Measurements from ENCODE around the gene E4F1. TPM values are rescaled to one million over a fixed set of nuclear protein-coding genes. Genes with fewer than 3 reads are reported as not detected.
A peak's percentile ranks its signal among the peaks of the same experiment; 100 is the strongest.

E4F1 gene
- total and polyA plus RNA-seq, 2 donors (not counting 3 experiments of a cell fraction or from before 2014, with no cell fraction given) = 28.6 to 32.7 TPM

- POLR2A ChIA-PET = interaction anchor here (2.2 kb wide), 1 partner anchor 60 kb away, joined by 15 read pairs; the partner anchor contains the start of gene TRAF7
Measured at GRCh38 chr16:2214719-2214968, 8.7 kb upstream of the E4F1 start, which contains the start of gene PGP. Gene PGP, minus strand, starts transcription at chr16:2214840. Its CDS starts 63 bp downstream, at chr16:2214777.

GRCh38 chr16:2216330-2216729 lies 7.1 kb upstream of the E4F1 start:
- H3K79me2 ChIP-seq (ENCODE audit: control insufficient read depth, insufficient read depth, low read length) = peaks cover 25% of the 10 kb centered on the region
- no TSS peak for BruUV-seq (replicated peaks)

More at GRCh38 chr16:2214719-2214968, 8.7 kb upstream of the E4F1 start, which contains the start of gene PGP:
- dilution Hi-C loops (cut with MboI; ENCODE audit: extremely low pct_ligation_motif_present, low sequenced_read_pairs) = no loop called here
- Histone ChIP-seq H3K9me3 (replicated peaks; ENCODE audit: control insufficient read depth, insufficient read depth, low read length) (no peaks in the 10 kb centered on the region), H3K36me3 (ENCODE audit: control insufficient read depth in 2 of 2, extremely low read depth in 1 of 2, insufficient read depth in 2 of 2, low read length in 2 of 2) (peaks cover 0 to 3% of the 10 kb centered on the region in 2 experiments), H3K9ac (replicated peaks; ENCODE audit: extremely low read depth, insufficient read depth, low read length) (peak within 1 kb of the TSS; percentile 87), H3K79me2 (ENCODE audit: control insufficient read depth, insufficient read depth, low read length) (peaks cover 25% of the 10 kb centered on the region), H3K4me2 (ENCODE audit: insufficient read depth, low read length) (peak within 1 kb of the TSS; percentile 86), H2AFZ (ENCODE audit: low read depth, low read length) (peak within 1 kb of the TSS; percentile 63), H3K27me3 (ENCODE audit: control insufficient read depth in 2 of 2, insufficient read depth in 2 of 2, low read length in 2 of 2) (no peaks in the 10 kb centered on the region), H3K9me1 (replicated peaks; ENCODE audit: control insufficient read depth, extremely low read depth, insufficient read depth, low read length) (no peaks in the 10 kb centered on the region), H3K4me1 (ENCODE audit: control insufficient read depth, extremely low read depth, insufficient read depth, low read length) (peaks cover 15% of the 10 kb centered on the region), H3K4me3 (replicated peaks in 1 of 3; ENCODE audit: insufficient read depth in 1 of 3, low read depth in 1 of 3, low read length in 3 of 3) (peak within 1 kb of the TSS; percentile 74 to 89 (median 75)), H3K27ac (ENCODE audit: insufficient read depth, low read depth, low read length) (peak within 1 kb of the TSS; percentile 83), H4K20me1 (replicated peaks; ENCODE audit: control insufficient read depth, extremely low read depth, insufficient read depth, low read length) (no peaks in the 10 kb centered on the region)
- BruUV-seq (replicated peaks) = no TSS peak
- no peak for DNase-seq (ENCODE audit: low read depth, low spot score)
- intact Hi-C loops (cut with micrococcal nuclease) = loop anchor here (2.0 kb wide), 1 partner anchor 60 kb away; the partner anchor contains the start of gene TRAF7
- no peak for FAIRE-seq
- TF ChIP-seq CTCF (IDR thresholded peaks at IDR 0.05; ENCODE audit: extremely low read depth in 1 of 2, insufficient read depth in 1 of 2, low read depth in 1 of 2, low read length in 2 of 2) (no peak), EZH2 (IDR thresholded peaks at IDR 0.05; ENCODE audit: borderline replicate concordance, low read depth, low read length, severe bottlenecking) (peak; percentile 97)
- CTCF ChIA-PET = interaction anchor here (1.0 to 1.3 kb wide), 4 partner anchors 10 to 74 kb away, joined by 3 to 7 read pairs (median 4); partner anchors contain the start of genes ECI1 and MLST8

More at GRCh38 chr16:2216330-2216729, 7.1 kb upstream of the E4F1 start:
- ChIA-PET POLR2A (no interaction called here), CTCF (interaction anchor here (1.6 kb wide), 1 partner anchor 35 kb away, joined by 8 read pairs; the partner anchor contains the start of gene ECI1)
- DNase-seq (ENCODE audit: low read depth, low spot score) = no peak
- H3K9me3 ChIP-seq (replicated peaks; ENCODE audit: control insufficient read depth, insufficient read depth, low read length) = no peaks in the 10 kb centered on the region
- TF ChIP-seq CTCF (IDR thresholded peaks at IDR 0.05; ENCODE audit: extremely low read depth in 1 of 2, insufficient read depth in 1 of 2, low read depth in 1 of 2, low read length in 2 of 2) (no peak), MAX (IDR thresholded peaks at IDR 0.05; ENCODE audit: insufficient read depth, insufficient read length) (no peak), JUN (IDR thresholded peaks at IDR 0.05; ENCODE audit: borderline replicate concordance, insufficient read depth, insufficient read length, low read depth) (no peak)
- H3K27ac ChIP-seq (ENCODE audit: insufficient read depth, low read depth, low read length) = no peak overlapping the region
- H4K20me1 ChIP-seq (replicated peaks; ENCODE audit: control insufficient read depth, extremely low read depth, insufficient read depth, low read length) = no peaks in the 10 kb centered on the region
- H3K36me3 ChIP-seq (ENCODE audit: control insufficient read depth in 2 of 2, extremely low read depth in 1 of 2, insufficient read depth in 2 of 2, low read length in 2 of 2) = no peaks in the 10 kb centered on the region
- intact Hi-C loops (cut with micrococcal nuclease) (no loop called here), dilution Hi-C loops (cut with MboI; ENCODE audit: extremely low pct_ligation_motif_present, low sequenced_read_pairs) (no loop called here)
- no peaks in the 10 kb centered on the region for H3K9me1 ChIP-seq (replicated peaks; ENCODE audit: control insufficient read depth, extremely low read depth, insufficient read depth, low read length)
- no peak overlapping the region for H3K4me2 ChIP-seq (ENCODE audit: insufficient read depth, low read length)
- FAIRE-seq = peak; percentile 60
- H2AFZ ChIP-seq (ENCODE audit: low read depth, low read length) = no peak overlapping the region
- H3K27me3 ChIP-seq (ENCODE audit: control insufficient read depth in 2 of 2, insufficient read depth in 2 of 2, low read length in 2 of 2) = no peaks in the 10 kb centered on the region
- peaks cover 15% of the 10 kb centered on the region for H3K4me1 ChIP-seq (ENCODE audit: control insufficient read depth, extremely low read depth, insufficient read depth, low read length)
- H3K4me3 ChIP-seq (replicated peaks in 1 of 3; ENCODE audit: insufficient read depth in 1 of 3, low read depth in 1 of 3, low read length in 3 of 3) = no peak overlapping the region
- no peak overlapping the region for H3K9ac ChIP-seq (replicated peaks; ENCODE audit: extremely low read depth, insufficient read depth, low read length)

Data from endothelial cell of umbilical vein (primary cell).